RWPE2 (cell line): ENCODE measurements around the gene PPIA.
A peak's percentile ranks its signal among the peaks of the same experiment; 100 is the strongest.

Experiments
- ATAC-seq: fragments of 200-7000 bp; cut with Tn5 transposase; 3 replicates; pipeline ENCODE4 v1.9.1; 2021; ENCODE audit warnings: low read depth
- DNase-seq: peaks from one replicate; pipeline ENCODE4 v3.0.0-alpha.2; 2020; ENCODE audit warnings: low spot score
- H3K27ac ChIP-seq: fragments of 450-650 bp; 2 replicates; pipeline ENCODE4 v1.5.1; 2017; ENCODE audit warnings: mild to moderate bottlenecking; ENCODE audit not compliant: poor library complexity, severe bottlenecking
- H3K27me3 ChIP-seq: fragments of 250-450 bp; sonication (Bioruptor Pico); 2 replicates; pipeline ENCODE4 v1.5.1; 2021; ENCODE audit warnings: mild to moderate bottlenecking, moderate library complexity; ENCODE audit not compliant: insufficient read depth, poor library complexity, severe bottlenecking
- H3K36me3 ChIP-seq: fragments of 250-450 bp; sonication (Bioruptor Pico); 2 replicates; pipeline ENCODE4 v1.5.1; 2020; ENCODE audit warnings: low read depth, mild to moderate bottlenecking, moderate library complexity
- H3K4me1 ChIP-seq: fragments of 250-450 bp; sonication (Bioruptor Pico); 2 replicates; pipeline ENCODE4 v1.5.1; 2021; ENCODE audit warnings: mild to moderate bottlenecking, moderate library complexity; ENCODE audit not compliant: insufficient read depth, poor library complexity, severe bottlenecking
- H3K4me3 ChIP-seq: fragments of 250-450 bp; sonication (Bioruptor Pico); 2 replicates; pipeline ENCODE4 v1.5.1; 2021; ENCODE audit warnings: mild to moderate bottlenecking, moderate library complexity; ENCODE audit not compliant: severe bottlenecking
- H3K9me3 ChIP-seq: fragments of 250-450 bp; sonication (Bioruptor Pico); 2 replicates; pipeline ENCODE4 v1.5.1; 2021; ENCODE audit warnings: mild to moderate bottlenecking, moderate library complexity; ENCODE audit not compliant: severe bottlenecking
- CTCF ChIP-seq: fragments of 450-650 bp; IDR thresholded peaks from one replicate; pipeline ENCODE4 v1.5.1; 2017; ENCODE audit warnings: mild to moderate bottlenecking, moderate library complexity; ENCODE audit not compliant: poor library complexity, severe bottlenecking

Gene PPIA

GRCh38 chr7:44849259-44849884, 52.9 kb downstream of the PPIA start:
- Histone ChIP-seq H3K27ac (peak overlapping the region; percentile 87), H3K27me3 (no peaks in the 10 kb centered on the region), H3K36me3 (no peaks in the 10 kb centered on the region), H3K9me3 (no peaks in the 10 kb centered on the region), H3K4me3 (peak overlapping the region; percentile 90), H3K4me1 (peaks cover 14% of the 10 kb centered on the region)
- DNase-seq (no peak), ATAC-seq (no peak)
- no peak for TF ChIP-seq CTCF

GRCh38 chr7:44849885-44850544, 53.5 kb downstream of the PPIA start:
- Histone ChIP-seq H3K4me1 (peaks cover 13% of the 10 kb centered on the region), H3K36me3 (no peaks in the 10 kb centered on the region), H3K27me3 (no peaks in the 10 kb centered on the region), H3K27ac (no peak overlapping the region), H3K4me3 (no peak overlapping the region), H3K9me3 (no peaks in the 10 kb centered on the region)
- no peak for TF ChIP-seq CTCF
- ATAC-seq (no peak), DNase-seq (no peak)

GRCh38 chr7:44852590-44852989, 56.1 kb downstream of the PPIA start:
- Histone ChIP-seq H3K27me3 (no peaks in the 10 kb centered on the region), H3K36me3 (no peaks in the 10 kb centered on the region), H3K9me3 (no peaks in the 10 kb centered on the region), H3K4me3 (no peak overlapping the region), H3K4me1 (no peaks in the 10 kb centered on the region), H3K27ac (no peak overlapping the region)
- DNase-seq (no peak), ATAC-seq (no peak)
- no peak for TF ChIP-seq CTCF
